Activated CD4-positive, alpha-beta T cell treated with anti-CD3 and anti-CD28 coated beads, Interleukin-2, amount 50 U/mL, for 1 hour (primary cell): Measurements from ENCODE around the gene CEBPG.

ENCODE experiments used
- DNase-seq: peaks from one replicate; pipeline ENCODE4 v3.0.0-alpha.2; 2020

CEBPG gene

DNA sequence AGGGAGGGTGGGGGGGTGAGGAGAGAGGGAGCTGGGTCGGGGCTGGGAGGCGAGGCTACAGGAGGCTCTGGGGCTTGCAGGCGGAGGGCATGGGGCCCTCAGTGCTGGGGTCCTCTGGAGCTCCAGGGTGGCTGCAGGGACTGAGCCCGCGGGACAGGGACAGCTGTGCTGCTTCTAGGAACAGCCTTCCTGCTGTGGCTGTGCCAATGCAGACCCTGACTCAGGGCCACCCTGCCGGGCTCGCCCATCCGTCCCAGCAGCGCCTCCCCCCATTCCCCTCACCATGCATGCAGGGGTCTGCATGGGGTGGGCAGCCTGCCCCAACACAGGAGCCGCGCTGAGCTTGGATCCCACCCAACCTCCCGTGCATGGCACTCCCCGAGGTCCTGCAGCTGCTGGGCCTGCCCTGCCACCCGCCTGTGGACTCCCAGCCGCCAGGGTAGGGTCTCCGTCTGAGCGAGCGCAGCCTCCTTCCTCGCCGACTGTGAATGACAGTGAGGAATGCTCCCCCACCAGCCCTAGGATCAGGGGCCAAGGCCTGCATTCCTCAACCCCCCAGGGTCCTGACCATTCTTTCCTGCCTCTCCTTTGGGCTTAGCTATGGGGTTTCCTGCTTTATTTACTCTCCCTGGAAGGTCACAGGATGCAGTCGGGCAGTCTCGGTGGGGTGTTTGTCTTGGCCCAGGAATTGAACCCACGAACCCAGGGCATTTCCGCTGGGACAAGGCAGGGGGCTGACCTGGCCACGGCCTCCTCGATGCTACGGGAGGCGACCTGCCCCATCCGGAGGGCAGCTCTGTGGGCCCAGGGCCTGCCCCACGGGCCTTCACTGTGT is 23.4 kb downstream of the CEBPG start:
- DNase-seq = no peak

DNA sequence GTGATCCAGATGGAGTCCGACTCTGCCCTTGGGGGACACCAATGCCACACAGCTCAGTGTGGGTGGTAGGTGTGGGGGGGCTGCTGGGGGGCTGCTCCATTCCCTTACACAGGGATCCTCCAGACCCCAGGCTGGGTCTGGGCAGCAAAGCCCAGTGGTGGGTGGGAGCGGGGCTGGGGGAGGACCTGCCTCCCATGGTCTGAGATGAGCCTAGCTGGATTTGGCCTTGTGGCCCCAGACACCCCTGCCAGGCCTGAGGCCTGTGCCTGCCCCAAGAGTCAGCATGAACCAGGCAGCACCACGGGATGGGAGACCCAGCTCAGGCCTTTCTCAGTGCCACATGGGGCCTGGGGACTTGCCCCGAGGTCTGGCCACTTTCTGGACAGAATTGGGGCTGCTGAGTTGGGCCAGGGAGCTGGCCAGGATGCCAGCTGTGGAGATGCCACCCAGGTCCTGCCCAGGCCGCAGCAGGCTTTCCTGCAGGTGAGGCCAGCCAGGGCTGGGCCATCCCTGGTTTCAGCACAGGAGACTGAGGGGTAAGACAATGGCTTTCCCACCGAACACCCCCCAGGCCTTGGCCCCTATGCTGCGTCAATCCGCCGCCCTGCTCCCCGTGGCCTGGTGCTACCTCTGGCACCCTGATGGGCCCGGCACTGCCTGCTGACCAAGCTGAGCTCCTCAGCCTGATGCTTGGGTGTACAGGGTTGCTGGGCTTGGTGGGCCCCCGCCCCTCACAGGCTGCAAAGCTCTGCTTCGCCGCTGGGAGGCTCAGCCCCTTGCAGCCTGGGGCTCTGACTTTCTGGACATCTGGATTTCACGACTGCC is 24.2 kb downstream of the CEBPG start:
- DNase-seq = no peak

DNA sequence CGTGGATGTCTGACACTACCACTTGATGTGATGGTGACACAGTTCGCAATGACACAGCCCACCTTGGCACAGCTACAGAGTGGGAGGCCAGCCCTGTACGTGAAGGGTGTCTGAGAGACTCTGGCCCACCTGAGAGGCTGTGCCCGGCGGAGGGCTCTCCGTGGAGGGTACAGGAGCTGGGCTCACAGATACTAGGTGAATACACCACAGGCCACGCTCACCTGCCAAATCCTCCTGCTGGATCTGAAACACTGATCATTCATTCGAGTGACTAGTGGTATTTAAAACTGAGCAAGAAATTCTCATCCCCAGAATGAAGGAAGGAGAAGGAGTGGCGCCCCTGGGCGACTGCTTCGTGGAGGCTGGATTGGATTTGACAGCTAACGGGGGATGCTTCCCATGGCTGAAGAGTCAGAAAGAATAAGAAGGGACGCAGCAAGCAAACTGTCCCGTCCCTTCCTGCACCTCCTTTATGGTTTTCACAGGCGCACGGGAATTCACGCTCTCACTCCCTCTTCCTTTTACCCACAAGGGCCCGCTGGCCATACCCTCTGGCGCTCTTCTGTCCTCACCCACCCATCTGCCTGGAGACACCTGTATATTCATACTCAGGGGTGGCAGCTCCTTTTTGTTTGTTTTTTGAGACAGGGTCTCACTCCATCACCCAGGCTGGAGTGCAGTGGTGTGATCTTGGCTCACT is 25.0 kb downstream of the CEBPG start:
- no peak for DNase-seq

DNA sequence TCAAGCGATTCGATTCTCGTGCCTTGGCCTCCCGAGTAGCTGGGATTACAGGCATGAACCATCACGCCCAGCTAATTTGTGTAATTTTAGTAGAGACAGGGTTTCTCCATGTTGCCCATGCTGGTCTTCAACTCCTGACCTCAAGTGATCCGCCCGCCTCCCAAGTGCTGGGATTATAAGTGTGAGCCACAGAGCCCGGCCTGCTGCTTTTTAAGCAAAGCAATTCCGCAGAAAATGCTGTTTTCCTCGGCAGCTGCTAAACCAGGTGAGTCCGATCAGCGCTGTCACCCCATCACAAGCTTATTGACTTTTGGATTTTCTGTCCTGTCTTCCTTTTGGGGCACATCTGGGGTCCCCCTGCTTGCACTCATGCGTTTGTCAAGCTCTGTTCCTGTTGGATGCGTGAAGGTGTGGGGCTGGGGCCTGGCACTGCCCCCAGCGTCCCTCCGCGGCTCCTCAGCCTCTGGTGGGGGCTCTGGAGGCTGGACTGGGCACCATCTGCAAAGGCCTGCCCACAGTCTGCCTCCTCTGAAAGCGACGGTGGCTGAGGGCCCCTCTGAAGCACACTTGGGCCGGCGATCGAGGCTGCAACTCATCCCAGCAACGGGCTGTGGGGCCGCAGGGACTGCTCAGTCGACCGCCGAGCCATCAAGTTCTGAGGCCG is 25.7 kb downstream of the CEBPG start:
- no peak for DNase-seq

DNA sequence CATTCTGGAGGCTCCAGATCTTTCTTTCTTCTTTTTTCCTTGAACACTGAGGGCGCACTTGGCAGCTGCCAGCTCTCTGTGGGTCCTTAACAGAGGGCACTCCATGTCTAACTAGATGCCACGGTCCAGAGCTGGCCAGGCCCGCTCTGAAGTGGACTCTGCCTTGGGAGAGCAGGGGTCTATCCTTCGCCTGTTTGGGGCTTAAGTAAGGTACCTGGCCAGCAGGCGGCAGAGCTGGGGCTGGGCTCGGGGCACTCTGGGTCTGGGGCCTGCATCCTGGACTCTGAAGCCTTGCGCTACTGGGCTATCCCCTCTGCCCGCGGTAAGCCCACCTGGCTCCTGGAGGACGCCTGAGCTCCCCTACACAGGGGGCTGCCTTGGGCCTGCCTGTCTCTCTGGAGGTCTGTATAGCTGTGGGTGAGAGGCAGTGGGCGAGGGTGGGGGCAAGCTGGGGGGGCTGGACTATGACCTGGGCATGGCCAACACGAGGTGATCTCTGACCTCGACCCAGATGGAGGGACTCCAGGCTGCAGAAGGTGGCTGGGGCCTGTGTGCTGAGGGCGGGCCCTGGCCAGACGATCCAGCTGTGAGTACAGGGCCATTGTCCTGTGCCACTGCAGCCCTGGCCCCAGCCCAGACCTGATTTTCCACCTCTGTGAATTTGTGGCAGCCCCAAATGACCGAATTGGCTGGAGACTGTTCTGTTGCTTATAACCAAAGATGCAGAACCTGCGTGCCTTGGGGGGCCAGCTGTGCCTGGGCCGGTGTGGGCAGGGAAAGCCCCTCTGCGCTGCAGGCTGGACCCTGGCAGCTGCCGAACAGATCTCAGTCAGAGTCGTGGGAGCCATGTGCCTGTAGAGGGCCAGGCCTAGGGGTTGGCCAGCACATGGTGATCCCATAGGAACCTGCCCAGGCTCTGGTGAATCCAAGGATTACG is 26.5 kb downstream of the CEBPG start:
- no peak for DNase-seq

DNA sequence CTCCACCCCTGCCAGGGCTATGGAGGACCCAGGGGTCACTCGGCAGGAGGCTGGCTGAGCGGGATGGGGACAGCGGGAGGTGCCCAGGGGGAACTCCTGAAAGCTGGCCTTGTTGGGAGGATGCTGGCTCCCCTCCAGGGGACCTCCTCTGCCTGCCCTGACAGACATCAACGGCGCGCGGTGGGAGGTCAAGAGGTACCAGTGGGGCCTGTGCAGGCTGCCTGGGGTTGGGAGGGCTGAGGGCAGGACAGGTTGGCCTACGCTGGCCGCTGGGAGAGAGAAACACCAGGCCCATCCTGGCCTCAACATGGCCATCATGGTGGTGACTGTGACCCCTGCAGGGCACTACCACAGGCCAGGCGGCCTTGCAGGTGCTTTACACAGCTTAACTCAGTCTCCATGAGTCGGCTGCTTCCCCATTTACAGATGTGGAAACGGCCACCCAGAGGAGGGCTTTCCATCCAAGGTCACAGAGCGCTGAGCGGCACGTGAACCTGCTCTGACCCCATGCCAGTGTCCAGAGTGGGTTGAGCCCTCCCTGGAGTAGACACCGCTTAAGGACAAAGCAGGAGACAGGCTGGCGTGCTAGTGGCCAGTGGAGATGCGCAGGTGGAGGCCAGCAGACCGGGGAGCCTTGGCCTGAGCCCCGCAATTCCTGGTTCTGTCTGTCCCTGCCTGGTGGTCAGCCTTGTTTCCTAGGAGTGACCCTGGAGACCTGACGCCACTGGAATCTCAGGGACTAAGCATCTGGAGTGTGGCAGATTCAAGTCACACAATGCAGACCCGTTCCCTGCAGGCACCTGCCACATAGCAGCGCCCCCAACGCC is 27.6 kb downstream of the CEBPG start:
- no peak for DNase-seq

DNA sequence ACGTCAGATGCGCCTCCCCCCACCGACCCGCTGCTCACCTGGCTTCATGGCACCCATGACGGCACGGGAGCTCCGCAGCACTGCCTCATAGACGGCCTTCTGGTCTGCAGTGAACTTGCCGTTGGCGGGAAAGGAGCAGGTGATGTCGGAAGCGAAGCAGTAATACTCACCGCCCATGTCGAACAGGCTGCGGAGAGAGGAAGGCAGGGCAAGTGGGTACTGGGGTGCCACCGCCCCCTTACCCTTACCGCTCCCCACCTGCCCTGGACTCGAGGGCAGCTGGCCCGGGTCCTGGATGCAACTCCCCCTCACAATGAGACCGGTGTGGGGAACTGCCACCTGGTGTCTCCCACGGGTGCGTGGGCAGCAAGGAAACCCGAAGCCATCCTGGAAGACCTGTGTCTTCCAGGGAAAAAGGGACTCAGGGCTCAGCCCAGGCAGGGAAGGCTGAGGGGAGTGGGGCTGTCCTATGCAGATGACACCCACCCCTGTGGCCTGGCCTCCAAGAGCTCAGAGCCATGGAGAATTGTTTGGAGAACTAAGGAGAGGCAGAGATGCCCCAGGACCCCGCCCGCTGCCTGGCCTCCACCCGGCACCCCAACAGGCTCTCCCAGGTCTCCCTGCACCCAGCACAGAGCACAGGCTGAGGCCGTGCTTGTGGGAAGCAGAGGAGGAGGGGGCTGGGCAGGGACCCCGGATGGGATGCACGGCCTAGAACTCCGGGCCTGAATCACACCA is 28.3 kb downstream of the CEBPG start:
- DNase-seq = no peak

DNA sequence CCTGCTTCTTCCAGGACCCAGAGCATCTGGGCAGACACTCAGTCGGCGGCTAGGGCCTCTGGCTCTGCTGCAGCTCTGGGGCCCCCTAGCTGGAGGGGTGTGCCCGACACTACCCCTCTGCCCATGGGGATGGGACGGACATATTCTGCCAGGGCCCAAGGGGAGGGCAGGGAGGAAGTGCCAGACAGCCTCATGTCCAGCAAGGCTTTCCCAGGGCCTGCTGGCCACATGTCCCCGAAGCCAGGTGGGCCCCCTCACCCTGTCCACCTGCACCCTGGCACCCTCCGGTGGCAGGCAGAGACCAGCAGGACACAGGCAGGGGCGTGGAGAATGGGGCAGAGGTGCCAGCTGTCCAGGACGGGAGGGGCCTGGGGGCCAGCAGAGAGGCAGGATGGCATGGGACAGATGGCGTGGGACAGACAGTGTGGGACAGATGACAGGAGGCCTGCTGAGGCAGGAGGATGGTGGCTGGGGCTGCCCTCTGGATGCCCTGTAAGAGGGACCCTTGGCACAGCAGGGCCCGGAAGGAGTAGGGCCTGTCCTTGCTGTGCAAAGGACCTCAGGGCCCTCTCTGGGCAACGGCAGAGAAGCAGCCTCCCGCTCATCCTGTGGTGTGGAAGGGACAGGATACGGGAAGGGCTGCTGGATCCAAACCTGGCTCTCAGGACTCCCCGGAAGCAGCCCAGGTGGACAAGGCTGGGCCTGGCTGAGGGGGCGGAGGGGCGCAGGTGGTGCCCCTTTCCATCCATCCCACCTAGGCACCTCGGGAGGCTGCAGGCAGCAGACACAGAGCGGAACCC is 29.1 kb downstream of the CEBPG start:
- DNase-seq = no peak

DNA sequence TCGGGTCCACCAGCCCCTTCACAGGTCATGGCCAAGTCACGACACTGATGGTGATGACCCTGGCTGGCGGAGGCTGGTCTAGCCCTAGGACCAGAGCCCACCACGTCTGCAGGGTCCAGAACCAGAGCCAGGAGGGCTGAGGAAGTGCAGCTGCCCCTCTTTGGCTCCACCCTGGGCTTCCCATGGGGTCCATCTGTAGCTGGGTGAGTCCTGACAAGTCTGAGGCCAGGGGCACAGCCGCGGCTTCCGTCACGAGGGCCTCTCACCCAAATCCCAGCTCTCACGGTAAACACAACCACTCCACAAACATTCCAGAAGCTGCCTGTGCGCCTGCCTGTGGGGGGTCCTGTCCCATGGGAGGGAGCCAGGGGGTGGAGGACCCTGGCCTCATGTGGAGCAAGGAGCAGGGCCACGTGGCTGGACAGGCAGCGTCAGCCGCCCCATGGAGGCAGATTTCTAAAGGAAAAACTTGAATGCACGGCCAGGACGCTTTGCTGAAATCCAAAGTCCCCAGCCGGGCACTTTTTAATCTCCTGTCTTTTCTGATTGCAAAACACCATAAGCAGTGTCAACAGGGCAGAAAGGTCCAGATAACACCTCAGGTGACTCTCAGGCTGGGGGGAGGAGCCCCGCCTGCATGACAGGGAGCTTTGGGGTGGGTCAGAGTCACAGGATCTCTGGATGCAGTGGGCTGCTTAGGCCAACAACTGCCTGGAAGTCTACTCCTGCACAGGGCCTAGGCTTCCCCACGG is 29.9 kb downstream of the CEBPG start:
- DNase-seq = no peak

DNA sequence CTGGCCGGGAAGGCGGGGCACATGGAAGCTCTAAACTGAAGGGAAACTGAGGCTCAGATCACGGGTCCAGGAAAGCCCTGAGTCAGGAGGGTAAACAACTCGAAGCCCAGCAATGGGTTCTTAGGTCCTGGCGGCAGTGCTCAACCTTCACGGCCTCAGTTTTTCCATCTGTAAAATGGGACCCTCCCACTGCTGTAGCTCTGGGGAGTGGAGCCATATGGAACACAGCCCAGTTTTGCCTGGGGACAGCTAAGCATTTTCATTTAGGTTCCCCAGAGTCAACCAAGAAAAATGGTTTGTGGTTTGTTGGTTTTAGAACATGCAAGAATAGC is 30.4 kb downstream of the CEBPG start:
- no peak for DNase-seq

DNA sequence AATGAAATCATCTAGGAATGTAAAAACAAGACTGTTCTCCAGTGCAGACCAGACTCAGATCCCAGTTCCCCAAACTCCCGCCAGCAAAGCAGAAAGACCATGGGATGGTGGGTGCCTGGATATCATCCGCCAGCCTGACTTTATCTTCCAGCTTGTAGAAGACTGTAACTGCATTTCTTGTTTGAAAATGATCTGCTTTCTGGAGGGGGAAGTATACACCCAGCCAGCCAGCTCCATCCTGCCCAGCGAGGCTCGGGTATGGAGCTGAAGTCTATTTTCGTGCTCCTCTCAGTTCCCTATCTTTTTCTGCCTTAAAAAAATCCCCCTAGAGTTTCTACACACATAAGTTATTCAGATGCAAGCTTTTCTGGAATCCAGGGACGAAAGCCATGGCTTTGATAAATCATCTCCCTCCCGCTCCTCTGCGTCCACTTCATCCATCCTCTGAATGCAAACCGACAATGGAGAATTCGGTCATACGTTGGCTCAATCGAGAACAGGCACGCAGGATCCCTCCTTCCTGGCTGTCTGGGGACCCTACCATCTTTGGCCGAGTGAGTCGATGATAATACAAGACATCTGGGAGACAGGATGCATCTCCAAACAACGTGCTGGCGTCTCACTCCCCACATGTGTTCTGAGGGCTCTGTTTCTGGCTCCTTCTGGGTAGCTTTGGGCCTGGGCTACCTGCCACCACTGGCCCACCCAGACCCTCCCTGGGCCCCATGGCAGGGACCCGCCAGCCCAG is 31.2 kb downstream of the CEBPG start:
- no peak for DNase-seq

DNA sequence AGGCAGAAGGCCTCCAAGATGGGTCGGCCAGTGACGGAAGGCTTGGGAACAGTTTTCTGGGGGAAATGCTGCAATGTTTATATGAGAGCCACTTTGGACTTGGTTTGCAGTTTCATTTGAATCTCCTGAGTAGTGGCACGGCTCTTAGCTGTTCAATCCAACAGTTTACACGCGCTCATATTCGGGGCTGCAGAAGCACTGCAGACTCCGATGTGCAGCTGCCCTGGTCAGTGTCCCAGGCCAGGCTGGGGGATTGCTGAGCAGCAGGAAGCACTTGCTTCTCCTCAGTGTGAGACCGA is 31.7 kb downstream of the CEBPG start:
- DNase-seq = no peak

DNA sequence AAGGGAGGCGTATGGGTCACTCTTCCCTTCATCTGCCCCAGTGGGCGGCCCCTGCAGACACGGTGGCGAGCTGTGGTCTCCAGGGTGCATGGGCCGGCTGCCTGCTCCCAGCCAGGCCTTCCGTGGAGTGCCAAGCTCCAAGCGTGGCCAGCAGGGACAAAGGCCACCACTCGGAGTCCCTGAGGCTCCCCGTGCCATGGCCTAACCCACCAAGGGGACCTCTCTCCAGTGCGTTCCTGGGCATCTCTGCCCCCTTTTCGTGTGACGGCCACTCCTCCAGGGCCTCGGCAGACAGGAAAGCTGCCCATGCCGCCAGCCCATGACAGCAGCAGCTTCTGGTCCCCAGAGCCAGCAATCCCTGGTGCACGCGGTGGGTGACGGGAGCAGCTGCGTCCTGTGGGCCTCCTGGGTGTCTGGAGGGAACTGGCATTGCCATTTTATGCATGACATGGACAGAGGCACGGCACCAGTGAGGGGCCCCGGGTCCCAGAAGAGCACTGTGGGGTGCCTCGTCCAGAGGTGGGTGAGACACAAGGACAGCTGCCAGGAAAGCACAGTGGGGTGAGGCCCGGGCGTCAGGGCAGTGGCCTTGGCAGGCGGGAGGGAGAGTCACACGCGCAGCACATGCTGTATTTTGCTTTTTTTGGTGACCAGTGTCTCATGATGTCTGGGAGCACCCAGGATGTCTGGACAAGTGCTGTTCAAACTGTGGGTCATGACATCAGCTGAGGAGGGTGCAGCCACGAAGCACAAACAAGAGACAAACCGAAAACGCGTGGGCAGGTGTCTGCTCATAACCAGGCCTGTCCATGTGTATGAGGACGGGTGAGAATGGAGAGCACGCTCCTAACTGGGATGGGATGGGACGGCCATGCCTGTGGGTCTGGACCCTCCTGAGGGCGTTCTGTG is 32.3 kb downstream of the CEBPG start:
- DNase-seq = no peak

DNA sequence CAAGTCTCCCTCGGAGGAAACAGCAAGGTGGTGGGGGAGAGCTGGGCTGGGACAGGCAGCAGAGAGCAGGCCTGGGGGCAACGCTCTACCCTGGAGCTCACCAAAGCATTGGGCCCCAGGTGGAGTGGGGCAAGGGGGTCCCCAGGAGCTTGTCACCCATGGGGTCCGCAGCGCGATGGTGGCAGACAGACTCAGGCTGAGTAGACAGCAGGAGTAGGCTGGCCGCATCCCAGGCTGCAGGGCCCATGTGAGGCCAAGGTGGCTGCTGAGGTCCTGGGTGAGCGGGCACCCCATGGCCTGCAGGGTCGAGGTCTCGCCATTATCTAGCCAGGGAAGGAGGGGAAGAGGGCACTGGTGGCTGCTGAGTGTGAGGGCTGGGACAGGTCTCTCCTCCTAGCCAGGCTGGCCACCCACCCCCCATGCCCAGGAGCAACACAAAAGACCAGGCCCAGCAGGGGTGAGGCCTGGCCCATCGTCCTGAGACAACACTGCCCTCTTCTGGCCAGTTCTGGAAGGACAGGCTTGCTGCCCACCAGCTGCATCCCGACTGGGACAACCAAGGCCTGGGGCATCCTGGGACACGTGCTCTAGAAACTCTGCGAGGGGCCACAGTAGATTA is 33.1 kb downstream of the CEBPG start:
- peak; percentile 79 for DNase-seq

DNA sequence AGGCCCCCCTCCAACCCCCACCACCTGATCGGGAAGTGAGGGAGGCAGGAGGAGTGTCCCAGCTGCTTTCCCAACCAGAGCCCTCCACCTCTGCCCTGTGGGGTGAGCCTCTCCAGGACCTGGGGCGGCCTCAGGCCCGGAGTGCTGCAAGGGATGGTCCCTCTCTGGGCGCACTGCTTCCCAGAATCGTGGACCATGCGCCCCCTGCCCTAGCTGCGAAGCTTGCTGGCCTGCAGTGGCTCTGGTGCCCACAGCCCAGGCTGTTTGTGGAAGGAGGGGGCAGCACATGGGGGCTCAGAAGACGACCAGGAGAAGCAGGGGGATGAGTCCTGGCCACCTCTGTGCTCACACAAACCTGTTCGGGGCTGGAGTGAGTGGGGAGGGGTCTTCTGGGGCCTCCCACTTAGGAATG is 33.6 kb downstream of the CEBPG start:
- DNase-seq = no peak

DNA sequence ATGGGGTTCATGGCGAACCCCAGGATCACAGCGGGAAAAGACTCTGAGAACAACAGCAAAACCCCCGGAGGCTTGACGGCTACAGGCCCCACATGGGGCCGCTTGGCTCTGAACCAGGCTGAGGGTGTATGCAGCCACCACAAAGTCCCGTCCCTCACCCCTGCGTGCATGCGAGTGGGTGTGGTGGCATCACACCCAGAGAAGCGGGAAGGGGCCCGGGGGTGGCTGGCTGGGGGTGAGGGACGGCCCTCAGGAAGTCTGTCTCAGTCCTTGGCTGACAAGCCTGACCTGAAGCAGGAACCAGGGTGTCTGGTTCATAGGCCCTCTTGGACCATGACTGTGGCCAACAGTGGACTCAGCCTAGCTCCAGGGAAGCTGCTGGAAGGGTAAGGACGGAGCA is 34.2 kb downstream of the CEBPG start:
- DNase-seq = no peak

DNA sequence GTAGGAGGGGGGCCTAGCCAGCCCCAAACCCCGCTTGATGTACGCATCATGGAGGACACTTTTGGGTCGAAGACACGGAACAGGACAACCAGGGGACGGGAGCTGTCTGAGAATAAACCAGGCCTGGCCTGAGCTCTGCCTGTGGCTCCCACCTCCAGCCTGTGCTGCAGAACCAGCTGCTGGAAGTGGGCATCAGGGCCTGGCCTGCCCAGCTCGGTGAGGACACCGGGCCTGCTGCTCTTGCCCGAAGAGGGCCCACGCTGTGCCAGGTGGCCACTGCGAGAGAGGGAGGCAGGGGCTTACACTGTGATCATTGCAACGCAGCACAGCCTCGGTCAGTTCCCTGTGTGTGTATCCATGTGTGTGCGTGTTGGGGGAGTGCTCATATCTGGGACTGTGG is 34.6 kb downstream of the CEBPG start:
- DNase-seq = no peak
